Fibroblast of mammary gland (primary cell): ENCODE measurements around the gene NFATC1.

Experiments used
- DNase-seq: peaks from one replicate; pipeline ENCODE4 v3.0.0-alpha.2; 2010; ENCODE audit warnings: low read depth
- H3K4me3 ChIP-seq: 2 replicates; pipeline ENCODE4 v1.5.1; 2011; ENCODE audit warnings: low read depth, mild to moderate bottlenecking, low read length, moderate library complexity; ENCODE audit not compliant: control insufficient read depth
- CTCF ChIP-seq: conservative IDR thresholded peaks from 2 replicates; pipeline ENCODE4 v1.5.1; 2011; ENCODE audit warnings: low read depth, low read length, inconsistent platforms; ENCODE audit not compliant: control insufficient read depth, insufficient read depth

Gene NFATC1

GRCh38 chr18:79489899-79490625 lies 94.3 kb downstream of the NFATC1 start:
- no peak for TF ChIP-seq CTCF
- DNase-seq: no peak
- H3K4me3 ChIP-seq: no peak overlapping the region

DNA sequence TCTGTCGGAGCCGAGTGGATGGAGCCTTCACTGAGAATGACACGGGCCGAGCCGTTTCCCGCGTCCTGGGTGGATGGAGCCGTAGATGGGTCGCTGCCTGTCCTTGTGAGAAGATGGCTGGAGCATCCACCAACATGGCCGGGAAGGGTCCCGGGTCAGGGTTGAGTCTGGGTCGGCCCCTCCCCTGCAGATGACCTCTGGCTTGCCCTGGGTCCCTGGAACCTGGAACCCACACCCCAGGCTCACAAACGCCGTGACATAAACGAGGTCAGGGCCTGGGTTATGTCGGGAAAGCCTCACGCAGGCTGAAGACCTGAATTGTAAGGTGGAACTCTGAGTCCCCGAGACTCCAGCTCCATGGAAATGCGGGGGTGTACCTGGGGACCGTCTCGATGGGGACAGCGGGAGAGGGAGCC lies 94.9 kb downstream of the NFATC1 start:
- H3K4me3 ChIP-seq: no peak overlapping the region
- DNase-seq: no peak
- no peak for TF ChIP-seq CTCF

GRCh38 chr18:79491081-79491551 lies 95.4 kb downstream of the NFATC1 start:
- no peak for TF ChIP-seq CTCF
- DNase-seq: no peak

GRCh38 chr18:79493211-79493800 lies 97.6 kb downstream of the NFATC1 start:
- DNase-seq: no peak

More at GRCh38 chr18:79491081-79491551, 95.4 kb downstream of the NFATC1 start:
- no peak overlapping the region for H3K4me3 ChIP-seq

GRCh38 chr18:79493801-79494211 lies 98.1 kb downstream of the NFATC1 start:
- no peak for DNase-seq
- no peak for TF ChIP-seq CTCF
- no peak overlapping the region for H3K4me3 ChIP-seq

More at GRCh38 chr18:79493211-79493800, 97.6 kb downstream of the NFATC1 start:
- H3K4me3 ChIP-seq: no peak overlapping the region
- no peak for TF ChIP-seq CTCF

- no peak overlapping the region for H3K4me3 ChIP-seq
- DNase-seq: no peak
- no peak for TF ChIP-seq CTCF
Observed at GRCh38 chr18:79494936-79495335, 99.2 kb downstream of the NFATC1 start.

- DNase-seq: no peak
- no peak overlapping the region for H3K4me3 ChIP-seq
- TF ChIP-seq CTCF: no peak
Observed at GRCh38 chr18:79495591-79496071, 99.9 kb downstream of the NFATC1 start.
